ENCODE data around the gene PNMA6A. TPM values are rescaled to one million over a fixed set of nuclear protein-coding genes. Genes with fewer than 3 reads are reported as not detected.

PNMA6A gene
- total and polyA plus RNA-seq, 2 of the 13 experiments (the other 11 are each of a cell fraction or from before 2014, with no cell fraction given) = 0.11 to 0.66 TPM

DNA sequence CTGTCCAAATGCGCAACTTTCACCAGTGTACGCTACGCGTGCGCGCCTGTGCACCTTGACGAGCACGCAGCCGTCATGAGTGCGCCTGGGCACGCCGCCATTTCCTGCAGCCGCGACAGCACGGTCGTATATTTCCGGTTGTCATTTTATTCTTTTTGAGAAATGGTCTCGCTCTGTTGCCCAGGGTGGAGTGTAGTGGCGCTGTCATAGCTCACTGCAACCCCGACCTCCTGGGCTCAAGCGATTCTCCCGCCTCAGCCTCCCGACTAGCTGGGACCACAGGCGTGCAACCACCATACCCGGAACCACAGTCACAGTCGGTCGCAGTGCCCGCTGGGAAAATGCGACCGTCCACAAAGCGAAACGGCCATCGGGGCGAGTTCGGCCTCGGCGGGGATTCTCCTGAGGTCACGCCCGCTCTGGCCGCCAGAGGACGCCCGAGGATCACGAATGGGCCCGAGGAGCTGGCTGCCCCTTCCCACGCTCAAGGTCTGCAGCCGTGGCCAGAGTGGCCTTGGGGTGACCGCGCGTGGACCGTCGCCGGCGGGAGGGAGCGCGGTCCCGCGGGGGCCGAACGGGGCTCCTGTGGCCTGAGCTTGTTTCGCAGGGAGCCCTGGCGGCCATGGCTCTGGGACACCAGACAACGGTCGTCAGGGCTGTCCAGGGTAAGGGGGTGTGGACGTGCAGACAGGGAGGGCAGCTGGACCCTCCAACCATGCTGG is 39.7 kb upstream of the PNMA6A start (continued):
- TF ChIP-seq ZNF772 (CRISPR knock-in tag; IDR thresholded peaks at IDR 0.05) (no peak), PHF20 (CRISPR knock-in tag; IDR thresholded peaks at IDR 0.05) (peak; percentile 40; the same call in 1 of the 2 replicates)

DNA sequence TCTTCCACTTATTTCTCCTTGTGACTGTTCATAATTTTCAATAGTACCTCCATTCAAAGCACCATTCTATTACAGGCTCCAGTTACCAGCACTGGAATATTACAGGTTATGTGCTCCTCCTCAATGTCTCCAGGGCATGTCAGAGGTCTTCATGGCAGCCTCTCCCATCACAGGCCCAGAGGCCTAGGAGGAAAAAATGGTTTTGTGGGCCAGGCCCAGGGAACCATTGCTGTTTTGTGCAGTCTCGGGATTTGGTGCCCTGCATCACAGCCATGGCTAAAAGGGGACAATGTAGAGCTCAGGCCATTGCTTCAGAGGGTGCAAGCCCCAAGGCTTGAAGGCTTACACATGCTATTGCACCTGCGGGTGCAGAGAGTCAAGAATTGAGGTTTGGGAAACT is 23.2 kb upstream of the PNMA6A start:
- intact Hi-C loops (cut with micrococcal nuclease; ENCODE audit: unreplicated experiment) = no loop called here
- no peak overlapping the region for H3K27ac ChIP-seq (ENCODE audit: extremely low read length, insufficient read depth, low read length)
- no peak overlapping the region for H3K4me2 ChIP-seq (ENCODE audit: low read depth, low read length)
- no peak overlapping the region for H2AFZ ChIP-seq (ENCODE audit: low read length)
- CTCF ChIA-PET (ENCODE audit: low intra/inter-chr PET ratio, low total read pairs) = no interaction called here
- H3K79me2 ChIP-seq (ENCODE audit: insufficient read depth, low read length) = no peaks in the 10 kb centered on the region
- in situ Hi-C loops (cut with HindIII; ENCODE audit: extremely low pct_ligation_motif_present, low pct_unique_long_range_greater_than_20kb) = no loop called here
- H3K9me3 ChIP-seq (ENCODE audit: low read length) = peaks cover 16% of the 10 kb centered on the region
- TF ChIP-seq FOXP4 (CRISPR knock-in tag; IDR thresholded peaks at IDR 0.05) (no peak), ZNF781 (CRISPR knock-in tag; IDR thresholded peaks at IDR 0.05; ENCODE audit: borderline replicate concordance, not compliant biosample characterization) (no peak), ZNF549 (CRISPR knock-in tag; IDR thresholded peaks at IDR 0.05) (no peak), ZNF770 (CRISPR knock-in tag; IDR thresholded peaks at IDR 0.05) (no peak), ZNF224 (CRISPR knock-in tag; IDR thresholded peaks at IDR 0.05) (no peak), TBX2 (CRISPR knock-in tag; IDR thresholded peaks at IDR 0.05; ENCODE audit: borderline replicate concordance) (no peak), RFXAP (CRISPR knock-in tag; IDR thresholded peaks at IDR 0.05; ENCODE audit: borderline replicate concordance) (no peak)
- no peaks in the 10 kb centered on the region for H3K4me1 ChIP-seq (ENCODE audit: insufficient read depth, low read length)
- ATAC-seq = no peak
- H3K36me3 ChIP-seq (replicated peaks in 1 of 2; ENCODE audit: control insufficient read depth in 1 of 2, insufficient read depth in 2 of 2, low read length in 2 of 2) = no peaks in the 10 kb centered on the region
- no peak for FAIRE-seq
- no CpG with 5 or more reads among the region's 2 CpGs for WGBS (ENCODE audit: low lambda C conversion rate)
- POLR2A ChIA-PET = no interaction called here
- H3K9ac ChIP-seq (ENCODE audit: insufficient read depth, low read depth, low read length) = no peak overlapping the region
- H4K20me1 ChIP-seq (ENCODE audit: insufficient read depth, low read length) = no peaks in the 10 kb centered on the region
- BruUV-seq (replicated peaks) = no TSS peak
- no peaks in the 10 kb centered on the region for H3K27me3 ChIP-seq (ENCODE audit: control insufficient read depth in 1 of 2, insufficient read depth in 2 of 2, low read length in 2 of 2)
- DNase-seq (ENCODE audit: low spot score) = no peak
- no peak overlapping the region for H3K4me3 ChIP-seq (replicated peaks in 1 of 3; ENCODE audit: insufficient read depth in 1 of 3, low read depth in 2 of 3, low read length in 3 of 3)
